ENCODE results near the gene ABCA9. TPM values are rescaled to one million over a fixed set of nuclear protein-coding genes. Genes with fewer than 3 reads are reported as not detected.

ABCA9 gene
- total RNA-seq, 1 experiment from 2014 or later, result 0.05 TPM

- ATAC-seq (no peak), DNase-seq (ENCODE audit: low read depth, low spot score) (no peak)
- no peaks in the 10 kb centered on the region for H3K36me3 ChIP-seq (ENCODE audit: control insufficient read depth, insufficient read depth, low read length)
- no peak overlapping the region for H3K4me3 ChIP-seq (ENCODE audit: low read depth in 2 of 2, low read length in 2 of 2)
- CTCF ChIA-PET, result no interaction called here
- TF ChIP-seq SIN3A (IDR thresholded peaks at IDR 0.05; ENCODE audit: borderline replicate concordance, insufficient read depth, low read depth, low read length) (no peak), REST (IDR thresholded peaks at IDR 0.05; ENCODE audit: insufficient read depth in 1 of 2, low read depth in 2 of 2, low read length in 1 of 2) (no peak), TCF7L2 (IDR thresholded peaks at IDR 0.05; ENCODE audit: low read depth, low read length) (no peak), CTCF (IDR thresholded peaks at IDR 0.05) (no peak), POLR2AphosphoS5 (IDR thresholded peaks at IDR 0.05; ENCODE audit: low read depth, low read length) (no peak)
- no peaks in the 10 kb centered on the region for H3K9me3 ChIP-seq (ENCODE audit: control insufficient read depth, insufficient read depth, low read depth, low read length)
- no peaks in the 10 kb centered on the region for H3K27me3 ChIP-seq (ENCODE audit: control insufficient read depth, insufficient read depth, low read length)
- POLR2A ChIA-PET, result no interaction called here
- H3K4me1 ChIP-seq (ENCODE audit: control insufficient read depth, insufficient read depth, low read length), result no peaks in the 10 kb centered on the region
- in situ Hi-C loops (cut with HindIII; ENCODE audit: low pct_unique_long_range_greater_than_20kb, low sequenced_read_pairs) (no loop called here), intact Hi-C loops (cut with micrococcal nuclease; ENCODE audit: unreplicated experiment) (no loop called here)
- no TSS peak for BruUV-seq (replicated peaks)
- no peak overlapping the region for H3K27ac ChIP-seq (ENCODE audit: low read length)
These were observed 121.5 kb downstream of the ABCA9 start for GRCh38 chr17:68939195-68939594.

GRCh38 chr17:68937890-68938514, 122.7 kb downstream of the ABCA9 start:
- TF ChIP-seq REST (IDR thresholded peaks at IDR 0.05; ENCODE audit: insufficient read depth in 1 of 2, low read depth in 2 of 2, low read length in 1 of 2) (no peak), CTCF (IDR thresholded peaks at IDR 0.05) (no peak), TCF7L2 (IDR thresholded peaks at IDR 0.05; ENCODE audit: low read depth, low read length) (no peak), POLR2AphosphoS5 (IDR thresholded peaks at IDR 0.05; ENCODE audit: low read depth, low read length) (no peak), SIN3A (IDR thresholded peaks at IDR 0.05; ENCODE audit: borderline replicate concordance, insufficient read depth, low read depth, low read length) (no peak)
- Histone ChIP-seq H3K36me3 (ENCODE audit: control insufficient read depth, insufficient read depth, low read length) (no peaks in the 10 kb centered on the region), H3K4me1 (ENCODE audit: control insufficient read depth, insufficient read depth, low read length) (no peaks in the 10 kb centered on the region), H3K4me3 (ENCODE audit: low read depth in 2 of 2, low read length in 2 of 2) (no peak overlapping the region), H3K27me3 (ENCODE audit: control insufficient read depth, insufficient read depth, low read length) (no peaks in the 10 kb centered on the region), H3K9me3 (ENCODE audit: control insufficient read depth, insufficient read depth, low read depth, low read length) (no peaks in the 10 kb centered on the region), H3K27ac (ENCODE audit: low read length) (no peak overlapping the region)
- BruUV-seq (replicated peaks), result no TSS peak
- ATAC-seq (no peak), DNase-seq (ENCODE audit: low read depth, low spot score) (no peak)
- intact Hi-C loops (cut with micrococcal nuclease; ENCODE audit: unreplicated experiment), result no loop called here
- in situ Hi-C loops (cut with HindIII; ENCODE audit: low pct_unique_long_range_greater_than_20kb, low sequenced_read_pairs), result no loop called here
- CTCF ChIA-PET, result no interaction called here
- POLR2A ChIA-PET, result no interaction called here
